OCI-LY1 (cell line): Measurements from ENCODE around the gene SLC35C1.

Experiments
- EZH2 ChIP-seq: fragments of 200-600 bp; sonication (generic), shearing (Covaris generic); IDR thresholded peaks from 2 replicates; pipeline ENCODE4 v1.8.0; 2017; ENCODE audit warnings: borderline replicate concordance, mixed run types, mild to moderate bottlenecking, antibody characterized with exemption, low read length, moderate library complexity, mixed read lengths
- TF ChIP-seq, protein P1 (sequence below): fragments of 200-600 bp; sonication (generic), shearing (Covaris generic); IDR thresholded peaks from 2 replicates; pipeline ENCODE4 v1.5.1; 2017; ENCODE audit warnings: mild to moderate bottlenecking, antibody characterized with exemption, low read length, moderate library complexity, mixed read lengths

DNA sequence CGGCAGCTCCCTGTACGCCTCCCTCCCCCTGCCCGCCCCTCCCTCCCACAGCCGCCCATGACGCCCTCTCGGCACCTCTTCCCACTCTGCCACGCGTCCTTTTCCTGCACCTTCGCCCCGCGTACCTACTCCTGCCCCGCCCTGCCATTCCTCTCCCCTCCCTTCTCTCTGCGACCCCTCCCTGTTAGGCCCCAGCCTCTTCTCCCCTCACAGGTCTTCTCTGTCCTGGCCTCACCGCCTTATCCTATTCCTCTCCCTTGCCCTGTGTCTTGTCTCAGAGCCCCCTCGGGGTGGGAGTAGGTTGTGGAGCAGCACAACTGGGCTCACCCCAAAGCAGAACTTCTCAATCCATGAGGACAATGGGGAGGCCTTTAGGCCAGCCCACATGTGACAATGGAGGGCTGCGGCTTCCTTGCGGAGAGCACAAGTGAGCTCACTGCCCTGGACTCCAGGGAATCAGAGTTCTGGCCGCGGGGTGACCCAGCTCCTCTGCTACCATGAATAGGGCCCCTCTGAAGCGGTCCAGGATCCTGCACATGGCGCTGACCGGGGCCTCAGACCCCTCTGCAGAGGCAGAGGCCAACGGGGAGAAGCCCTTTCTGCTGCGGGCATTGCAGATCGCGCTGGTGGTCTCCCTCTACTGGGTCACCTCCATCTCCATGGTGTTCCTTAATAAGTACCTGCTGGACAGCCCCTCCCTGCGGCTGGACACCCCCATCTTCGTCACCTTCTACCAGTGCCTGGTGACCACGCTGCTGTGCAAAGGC is 539 bp downstream of the SLC35C1 start:
- TF ChIP-seq, protein P1, sequence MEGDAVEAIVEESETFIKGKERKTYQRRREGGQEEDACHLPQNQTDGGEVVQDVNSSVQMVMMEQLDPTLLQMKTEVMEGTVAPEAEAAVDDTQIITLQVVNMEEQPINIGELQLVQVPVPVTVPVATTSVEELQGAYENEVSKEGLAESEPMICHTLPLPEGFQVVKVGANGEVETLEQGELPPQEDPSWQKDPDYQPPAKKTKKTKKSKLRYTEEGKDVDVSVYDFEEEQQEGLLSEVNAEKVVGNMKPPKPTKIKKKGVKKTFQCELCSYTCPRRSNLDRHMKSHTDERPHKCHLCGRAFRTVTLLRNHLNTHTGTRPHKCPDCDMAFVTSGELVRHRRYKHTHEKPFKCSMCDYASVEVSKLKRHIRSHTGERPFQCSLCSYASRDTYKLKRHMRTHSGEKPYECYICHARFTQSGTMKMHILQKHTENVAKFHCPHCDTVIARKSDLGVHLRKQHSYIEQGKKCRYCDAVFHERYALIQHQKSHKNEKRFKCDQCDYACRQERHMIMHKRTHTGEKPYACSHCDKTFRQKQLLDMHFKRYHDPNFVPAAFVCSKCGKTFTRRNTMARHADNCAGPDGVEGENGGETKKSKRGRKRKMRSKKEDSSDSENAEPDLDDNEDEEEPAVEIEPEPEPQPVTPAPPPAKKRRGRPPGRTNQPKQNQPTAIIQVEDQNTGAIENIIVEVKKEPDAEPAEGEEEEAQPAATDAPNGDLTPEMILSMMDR = no peak
- no peak for TF ChIP-seq EZH2
